GM12892 (cell line): ENCODE measurements around the gene TFDP1.

Experiments
- POLR2A ChIP-seq: IDR thresholded peaks from 2 replicates; pipeline ENCODE4 v1.6.1; 2011; ENCODE audit warnings: low read depth, low read length, control low read depth
- POLR2AphosphoS5 ChIP-seq: IDR thresholded peaks from 2 replicates; pipeline ENCODE4 v1.6.1; 2011; ENCODE audit warnings: low read depth, low read length, control low read depth
- TAF1 ChIP-seq: IDR thresholded peaks from 2 replicates; pipeline ENCODE4 v1.6.1; 2011; ENCODE audit warnings: low read depth, mild to moderate bottlenecking, control low read depth, low read length, borderline replicate concordance

DNA sequence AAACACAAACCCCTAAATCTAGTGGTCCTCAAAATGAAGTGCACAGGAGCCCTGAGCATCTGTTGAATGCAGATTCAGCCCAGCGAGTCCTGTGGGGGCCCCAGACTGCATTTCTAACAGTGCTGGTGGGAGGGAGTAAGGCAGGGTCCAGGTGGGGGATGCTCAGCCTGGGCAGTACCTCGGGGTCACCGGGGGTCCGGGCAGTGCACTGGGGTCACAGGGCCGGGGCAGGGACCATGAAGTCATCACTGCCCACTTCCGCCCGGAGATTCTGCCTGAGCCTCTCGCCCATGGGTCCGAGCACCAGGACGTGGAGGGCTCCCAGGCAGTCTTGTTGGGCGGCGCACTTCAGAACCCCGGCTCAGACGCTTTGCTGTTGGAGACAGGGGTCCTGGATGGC, 74.3 kb downstream of the TFDP1 start:
- TF ChIP-seq POLR2AphosphoS5 (no peak), POLR2A (no peak), TAF1 (no peak)
